Fibroblast of mammary gland (primary cell): ENCODE measurements around the gene SMIM36.
"Not testable (repeated sequence)": the region's sequence is repeated elsewhere in the genome, so short reads cannot be mapped to it uniquely, and the experiment has no call there.

ENCODE experiments used
- DNase-seq: peaks from one replicate; pipeline ENCODE4 v3.0.0-alpha.2; 2010; ENCODE audit warnings: low read depth
- H3K4me3 ChIP-seq: 2 replicates; pipeline ENCODE4 v1.5.1; 2011; ENCODE audit warnings: low read depth, mild to moderate bottlenecking, low read length, moderate library complexity; ENCODE audit not compliant: control insufficient read depth
- TF ChIP-seq, protein P1 (sequence below): conservative IDR thresholded peaks from 2 replicates; pipeline ENCODE4 v1.5.1; 2011; ENCODE audit warnings: low read depth, low read length, inconsistent platforms; ENCODE audit not compliant: control insufficient read depth, insufficient read depth

The SMIM36 gene

DNA sequence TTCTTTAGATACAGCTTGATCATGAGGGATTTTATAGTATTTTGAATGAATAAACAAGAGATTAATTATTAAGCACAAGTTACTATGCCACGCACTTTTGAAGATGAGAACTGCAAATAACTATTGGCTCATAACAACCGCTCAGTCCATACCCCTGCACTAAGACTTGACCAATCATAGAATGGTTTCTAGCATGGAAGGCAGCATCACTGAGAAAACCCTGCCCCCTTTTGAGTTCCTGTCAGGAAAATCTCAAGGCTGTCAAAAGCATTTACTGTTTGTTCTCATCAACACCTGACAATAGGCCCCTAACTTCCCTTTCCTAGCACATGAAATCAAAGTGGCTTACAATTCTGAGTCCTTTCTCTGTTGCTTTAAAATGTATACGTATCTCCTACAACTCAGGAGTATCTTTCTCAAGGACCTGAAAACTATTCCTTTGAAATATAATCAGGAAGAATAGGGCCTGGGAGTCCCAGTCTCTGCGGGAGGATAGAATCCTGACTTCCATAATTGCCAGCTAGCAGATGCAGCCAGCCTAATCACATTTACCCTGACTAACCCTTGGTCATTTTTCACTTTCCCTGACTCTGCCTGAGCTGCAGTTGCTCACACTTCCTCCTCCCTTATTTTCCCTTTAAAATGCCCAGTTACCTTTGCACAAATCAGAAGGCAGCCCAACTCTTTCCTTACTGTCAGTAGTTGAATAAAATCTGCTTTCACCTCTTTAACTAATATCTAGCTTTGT is 80.5 kb downstream of the SMIM36 start:
- TF ChIP-seq, protein P1, sequence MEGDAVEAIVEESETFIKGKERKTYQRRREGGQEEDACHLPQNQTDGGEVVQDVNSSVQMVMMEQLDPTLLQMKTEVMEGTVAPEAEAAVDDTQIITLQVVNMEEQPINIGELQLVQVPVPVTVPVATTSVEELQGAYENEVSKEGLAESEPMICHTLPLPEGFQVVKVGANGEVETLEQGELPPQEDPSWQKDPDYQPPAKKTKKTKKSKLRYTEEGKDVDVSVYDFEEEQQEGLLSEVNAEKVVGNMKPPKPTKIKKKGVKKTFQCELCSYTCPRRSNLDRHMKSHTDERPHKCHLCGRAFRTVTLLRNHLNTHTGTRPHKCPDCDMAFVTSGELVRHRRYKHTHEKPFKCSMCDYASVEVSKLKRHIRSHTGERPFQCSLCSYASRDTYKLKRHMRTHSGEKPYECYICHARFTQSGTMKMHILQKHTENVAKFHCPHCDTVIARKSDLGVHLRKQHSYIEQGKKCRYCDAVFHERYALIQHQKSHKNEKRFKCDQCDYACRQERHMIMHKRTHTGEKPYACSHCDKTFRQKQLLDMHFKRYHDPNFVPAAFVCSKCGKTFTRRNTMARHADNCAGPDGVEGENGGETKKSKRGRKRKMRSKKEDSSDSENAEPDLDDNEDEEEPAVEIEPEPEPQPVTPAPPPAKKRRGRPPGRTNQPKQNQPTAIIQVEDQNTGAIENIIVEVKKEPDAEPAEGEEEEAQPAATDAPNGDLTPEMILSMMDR = no peak
- no peak overlapping the region for H3K4me3 ChIP-seq
- peak; percentile 40 for DNase-seq

DNA sequence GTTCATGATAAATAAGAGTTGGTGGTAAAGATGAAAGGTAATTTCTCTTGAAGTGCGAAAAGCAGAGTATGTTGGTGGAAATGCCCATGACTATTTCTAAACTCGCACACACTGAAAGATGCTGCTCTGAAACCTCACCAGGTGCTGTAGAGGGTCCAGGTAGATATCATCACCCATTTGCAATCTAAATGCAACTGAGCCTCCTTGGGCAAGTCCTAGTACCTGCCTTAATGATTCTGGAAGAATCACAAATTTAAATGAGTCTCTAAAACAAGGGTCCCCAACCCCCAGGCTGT is 83.7 kb downstream of the SMIM36 start:
- TF ChIP-seq, protein P1 = no peak
- H3K4me3 ChIP-seq = no peak overlapping the region
- no peak for DNase-seq

DNA sequence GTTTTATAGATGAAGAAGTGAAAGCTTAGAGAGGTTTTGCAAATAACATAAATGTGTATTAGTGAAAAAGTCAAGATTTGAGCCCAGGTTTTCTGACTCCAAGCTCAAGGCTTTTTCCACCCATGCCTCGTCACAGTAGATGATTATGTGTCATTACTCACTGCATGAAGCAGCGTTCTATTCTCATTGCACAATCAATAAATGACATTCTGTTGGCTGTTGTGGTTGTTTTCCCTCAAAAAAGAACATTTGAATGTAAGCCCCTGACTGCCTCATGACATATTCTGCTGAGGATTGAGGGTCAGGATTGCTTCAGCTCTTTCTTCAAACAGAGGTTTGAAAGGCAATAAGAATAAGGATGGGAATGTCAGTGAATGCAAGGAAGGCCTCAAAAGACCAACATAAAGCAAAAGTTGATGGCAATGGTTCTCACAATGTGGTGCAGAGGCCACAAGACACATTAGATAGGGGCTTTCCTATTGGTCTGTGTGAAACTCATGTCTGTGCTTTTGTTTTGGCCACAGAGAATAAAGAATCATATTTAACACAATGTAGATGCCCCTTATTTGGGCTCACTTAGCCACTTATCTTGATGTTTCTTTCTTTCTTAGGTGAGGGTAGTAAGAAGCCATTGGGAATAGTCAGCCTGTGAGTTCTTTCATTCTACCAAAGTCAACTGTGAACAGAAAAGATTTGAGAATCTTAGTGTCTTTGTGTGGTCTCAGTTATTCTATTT is 84.2 kb downstream of the SMIM36 start:
- TF ChIP-seq, protein P1 = no peak
- H3K4me3 ChIP-seq = no peak overlapping the region
- DNase-seq = peak; percentile 96

DNA sequence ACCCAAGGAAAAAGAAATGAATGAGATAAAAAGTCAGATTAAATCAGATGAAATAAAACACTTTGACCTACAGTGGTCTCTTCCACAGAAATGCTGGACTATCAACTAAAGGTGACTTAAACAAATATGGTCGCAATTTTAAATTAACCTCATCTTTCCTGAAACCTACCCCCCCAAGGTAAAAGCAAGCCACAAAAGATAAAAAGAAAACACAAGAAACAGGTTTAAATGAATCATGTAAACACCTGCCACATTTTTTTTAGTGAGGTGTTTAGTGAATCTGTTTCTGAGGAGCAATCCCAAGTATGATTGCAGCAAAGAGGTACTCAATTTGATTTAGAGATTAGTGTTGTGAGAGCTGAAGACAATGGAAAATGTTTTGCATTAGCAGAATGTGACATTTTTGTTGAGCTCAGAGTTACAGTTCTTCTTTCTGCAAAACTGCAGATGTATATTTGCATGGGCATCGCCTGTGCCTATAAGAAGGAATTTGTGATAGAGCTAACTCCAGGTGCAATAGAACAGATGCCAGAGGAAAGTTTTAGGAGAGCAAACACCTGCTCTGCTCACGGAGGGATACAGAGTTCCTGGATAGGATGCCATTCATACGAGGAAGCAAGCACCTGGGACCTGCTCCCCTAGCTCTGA is 86.2 kb downstream of the SMIM36 start:
- H3K4me3 ChIP-seq = no peak overlapping the region
- TF ChIP-seq, protein P1 = no peak
- DNase-seq = no peak

DNA sequence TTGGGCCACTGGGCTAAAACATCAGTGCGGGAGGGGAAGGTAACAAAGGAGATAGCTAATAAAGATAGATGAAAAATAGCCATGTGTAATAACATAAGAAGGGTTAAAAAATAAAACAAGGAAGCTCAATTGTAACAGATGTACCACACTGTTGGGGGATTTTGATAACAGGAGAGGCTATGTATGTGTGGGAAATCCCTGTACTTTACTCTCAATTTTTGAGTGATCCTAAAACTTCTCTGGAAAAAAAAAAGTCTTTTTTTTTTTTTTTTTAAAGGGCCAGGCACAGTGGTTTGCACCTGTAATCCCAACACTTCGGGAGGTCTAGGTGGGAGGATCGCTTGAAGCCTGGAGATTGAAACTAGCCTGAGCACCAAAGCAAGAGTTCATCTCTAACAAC is 87.7 kb downstream of the SMIM36 start:
- H3K4me3 ChIP-seq = no peak overlapping the region
- TF ChIP-seq, protein P1 = no peak
- no peak for DNase-seq

DNA sequence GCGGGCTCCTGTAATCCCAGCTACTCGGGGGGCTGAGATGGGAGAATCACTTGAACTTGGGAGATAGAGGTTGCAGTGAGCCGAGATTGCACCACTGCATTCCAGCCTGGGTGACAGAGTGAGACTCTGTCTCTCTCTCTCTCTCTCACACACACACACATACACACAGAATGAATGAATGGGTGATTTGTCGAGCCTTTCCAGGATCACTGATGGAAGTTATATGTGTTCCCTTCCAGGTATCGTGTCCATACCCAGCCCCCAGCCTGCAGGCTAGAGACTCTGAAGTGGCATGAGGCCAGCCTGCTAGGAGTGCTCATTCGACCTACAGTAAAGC is 88.5 kb downstream of the SMIM36 start:
- H3K4me3 ChIP-seq, DNase-seq: not testable (repeated sequence)
